Liver (tissue), 9 donors: ENCODE results near the gene DISP3. TPM values are rescaled to one million over a fixed set of nuclear protein-coding genes. Genes with fewer than 3 reads are reported as not detected.

ENCODE experiments used
- DNase-seq: peaks from one replicate; pipeline ENCODE4 v3.0.0-alpha.2; 2017; ENCODE audit warnings: low spot score
- H3K27ac ChIP-seq, 2 donors: one replicate each; pipeline ENCODE4 v1.7.0; 2013; ENCODE audit warnings: inconsistent platforms in 2 of 2, low read length in 2 of 2, control low read depth in 1 of 2, low read depth in 1 of 2, mild to moderate bottlenecking in 1 of 2
- H3K27me3 ChIP-seq, 4 donors: one replicate each; pipeline versions ENCODE4 v1.6.1 to v1.7.0; 2013; ENCODE audit warnings: low read length in 3 of 4, inconsistent platforms in 1 of 4, mild to moderate bottlenecking in 1 of 4, moderate library complexity in 1 of 4; ENCODE audit not compliant: control insufficient read depth in 4 of 4, insufficient read depth in 4 of 4
- H3K36me3 ChIP-seq, 4 donors: one replicate each; pipeline versions ENCODE4 v1.6.1 to v1.7.0; 2013; ENCODE audit warnings: low read length in 3 of 4, mild to moderate bottlenecking in 3 of 4, low read depth in 1 of 4, moderate library complexity in 1 of 4; ENCODE audit not compliant: control insufficient read depth in 4 of 4, insufficient read depth in 3 of 4
- H3K4me1 ChIP-seq, 4 donors: one replicate each; pipeline versions ENCODE4 v1.6.1 to v1.7.0; 2013; ENCODE audit warnings: low read length in 3 of 4, mild to moderate bottlenecking in 3 of 4, moderate library complexity in 1 of 4; ENCODE audit not compliant: control insufficient read depth in 4 of 4, insufficient read depth in 4 of 4
- H3K4me3 ChIP-seq, 3 donors: one replicate each; pipeline versions ENCODE4 v1.6.1 to v1.7.0; 2013; ENCODE audit warnings: low read length in 3 of 3, control low read depth in 1 of 3, low read depth in 1 of 3, mild to moderate bottlenecking in 1 of 3
- H3K9ac ChIP-seq, 2 donors: one replicate each; pipeline ENCODE4 v1.7.0; 2013; ENCODE audit warnings: low read length in 2 of 2, mild to moderate bottlenecking in 2 of 2, moderate library complexity in 2 of 2, control low read depth in 1 of 2, low read depth in 1 of 2
- H3K9me3 ChIP-seq, 4 donors: one replicate each; pipeline versions ENCODE4 v1.6.1 to v1.7.0; 2013; ENCODE audit warnings: low read length in 3 of 4; ENCODE audit not compliant: control insufficient read depth in 4 of 4
- ATF3 ChIP-seq: IDR thresholded peaks from 2 replicates; pipeline ENCODE4 v1.6.1; 2016; ENCODE audit warnings: antibody characterized with exemption
- CTCF ChIP-seq: fragments of 150-350 bp; IDR thresholded peaks from 2 replicates; pipeline ENCODE4 v1.5.1; 2017; ENCODE audit warnings: improper control_type of control experiment, low read depth, low read length; ENCODE audit not compliant: missing input control
- EGR1 ChIP-seq, 2 donors: IDR thresholded peaks; 2 replicates each; pipeline ENCODE4 v1.6.1; 2016 to 2018; ENCODE audit warnings: antibody characterized with exemption in 2 of 2, low read depth in 2 of 2
- FOXA1 ChIP-seq: IDR thresholded peaks from 2 replicates; pipeline ENCODE4 v1.6.1; 2016; ENCODE audit warnings: antibody characterized with exemption
- FOXA2 ChIP-seq: IDR thresholded peaks from 2 replicates; pipeline ENCODE4 v1.6.1; 2016; ENCODE audit warnings: antibody characterized with exemption
- GABPA ChIP-seq, 2 donors: IDR thresholded peaks in 1 of 2; conservative IDR thresholded peaks in 1 of 2; 2 replicates each; pipeline ENCODE4 v1.6.1; 2016; ENCODE audit warnings: antibody characterized with exemption in 2 of 2, mild to moderate bottlenecking in 1 of 2, moderate library complexity in 1 of 2
- HNF4A ChIP-seq, 2 donors: conservative IDR thresholded peaks; 2 replicates each; pipeline ENCODE4 v1.6.1; 2016; ENCODE audit warnings: antibody characterized with exemption in 2 of 2, mild to moderate bottlenecking in 2 of 2
- MAX ChIP-seq: IDR thresholded peaks from 2 replicates; pipeline ENCODE4 v1.6.1; 2016; ENCODE audit warnings: antibody characterized with exemption
- NR2F2 ChIP-seq: IDR thresholded peaks from 2 replicates; pipeline ENCODE4 v1.6.1; 2016; ENCODE audit warnings: antibody characterized with exemption
- REST ChIP-seq: IDR thresholded peaks from 2 replicates; pipeline ENCODE4 v1.6.1; 2016; ENCODE audit warnings: antibody characterized with exemption, mild to moderate bottlenecking
- RXRA ChIP-seq, 2 donors: IDR thresholded peaks; 2 replicates each; pipeline ENCODE4 v1.6.1; 2017 to 2018; ENCODE audit warnings: antibody characterized with exemption in 2 of 2, mild to moderate bottlenecking in 1 of 2
- YY1 ChIP-seq: IDR thresholded peaks from 2 replicates; pipeline ENCODE4 v1.6.1; 2016; ENCODE audit warnings: antibody characterized with exemption, mild to moderate bottlenecking
- ZBTB33 ChIP-seq: IDR thresholded peaks from 2 replicates; pipeline ENCODE4 v1.6.1; 2016; ENCODE audit warnings: antibody characterized with exemption
- WGBS: extraction: QIAGEN DNeasy Blood & Tissue Kit; methylation state at CpG from one replicate; pipeline ENCODE4 v1.1.7; 2013; 5-methylcytosine and 5-hydroxymethylcytosine counted together
- polyA plus RNA-seq, 2 donors: library from polyadenylated mRNA; stranded (reverse) in 1 of 2; unstranded in 1 of 2; fragments of 200-250 nt in 1 of 2; fragments of >200 nt in 1 of 2; fragmentation: Nextera tagmentation in 1 of 2; extraction: Ambion mirVana in 1 of 2; gene quantifications; one replicate each; pipeline versions ENCODE4 v1.2.1 to v1.2.3, GENCODE V29; 2013 to 2015
- total RNA-seq, 2 donors: library from RNA; depleted of rRNA; stranded (reverse); fragments of >200 nt; gene quantifications; one replicate each; pipeline ENCODE4 v1.2.3, GENCODE V29; 2014
- donor health status: healthy.
- donor health status: healthy.
- donor health status: healthy.
- donor health status: healthy.
- donor health status: healthy.

Gene DISP3
- total and polyA plus RNA-seq, 4 donors, result 0.02 to 0.08 TPM; not detected in 2

- WGBS, result 60% methylated on average over 4 of the region's 4 CpGs
- no peaks in the 10 kb centered on the region for H3K9me3 ChIP-seq
Observed at GRCh38 chr1:11546456-11546855, 67.5 kb downstream of the DISP3 start.

GRCh38 chr1:11550664-11551283 is 71.8 kb downstream of the DISP3 start:
- TF ChIP-seq GABPA (IDR thresholded peaks at IDR 0.05 in 1 of 2, conservative IDR thresholded peaks at IDR 0.05 in 1 of 2), result no peak
- TF ChIP-seq REST, result peak; percentile 99
- Histone ChIP-seq H3K9me3 (no peaks in the 10 kb centered on the region), H3K9ac (no peak overlapping the region), H3K4me1 (no peaks in the 10 kb centered on the region), H3K27ac (no peak overlapping the region), H3K27me3 (peaks cover 0 to 11% (median 5%) of the 10 kb centered on the region in 4 donors), H3K36me3 (no peaks in the 10 kb centered on the region), H3K4me3 (no peak overlapping the region)
- peak; percentile 54 for DNase-seq
- WGBS, result 11% methylated on average over 12 of the region's 12 CpGs

More at GRCh38 chr1:11546456-11546855, 67.5 kb downstream of the DISP3 start:
- Histone ChIP-seq H3K4me1 (no peaks in the 10 kb centered on the region), H3K4me3 (no peak overlapping the region), H3K9ac (no peak overlapping the region), H3K27ac (no peak overlapping the region), H3K36me3 (no peaks in the 10 kb centered on the region), H3K27me3 (peaks cover 0 to 9% (median 0%) of the 10 kb centered on the region in 4 donors)
- no peak for DNase-seq
- TF ChIP-seq GABPA (IDR thresholded peaks at IDR 0.05 in 1 of 2, conservative IDR thresholded peaks at IDR 0.05 in 1 of 2) (no peak), FOXA1 (no peak), YY1 (no peak)

GRCh38 chr1:11558276-11558675 is 79.3 kb downstream of the DISP3 start:
- Histone ChIP-seq H3K4me3 (no peak overlapping the region), H3K9me3 (no peaks in the 10 kb centered on the region), H3K27ac (no peak overlapping the region), H3K4me1 (no peaks in the 10 kb centered on the region), H3K36me3 (no peaks in the 10 kb centered on the region), H3K27me3 (peaks cover 0 to 13% (median 6%) of the 10 kb centered on the region in 4 donors), H3K9ac (no peak overlapping the region)
- no peak for TF ChIP-seq FOXA1
- no peak for TF ChIP-seq MAX
- no peak for TF ChIP-seq EGR1 (IDR thresholded peaks at IDR 0.05; ENCODE audit: low read depth in 2 of 2)
- TF ChIP-seq YY1, result no peak
- TF ChIP-seq CTCF, result no peak
- TF ChIP-seq ZBTB33, result no peak
- no peak for TF ChIP-seq REST
- TF ChIP-seq ATF3, result no peak
- no peak for TF ChIP-seq GABPA (IDR thresholded peaks at IDR 0.05 in 1 of 2, conservative IDR thresholded peaks at IDR 0.05 in 1 of 2)
- TF ChIP-seq RXRA (IDR thresholded peaks at IDR 0.05), result no peak
- no peak for TF ChIP-seq NR2F2
- no peak for TF ChIP-seq HNF4A (conservative IDR thresholded peaks at IDR 0.05)
- TF ChIP-seq FOXA2, result no peak
- DNase-seq, result no peak
- 10% methylated on average over 8 of the region's 8 CpGs for WGBS
